ENCODE data around the gene ABCC4. TPM values are rescaled to one million over a fixed set of nuclear protein-coding genes. Genes with fewer than 3 reads are reported as not detected.

The ABCC4 gene
- total and polyA plus RNA-seq, 2 experiments from 2014 or later = 9.8 to 23.3 TPM

GRCh38 chr13:95298971-95299621 is 2.2 kb downstream of the ABCC4 start:
- H3K4me3 ChIP-seq = no peak overlapping the region
- peaks cover 22% of the 10 kb centered on the region for H3K4me1 ChIP-seq (ENCODE audit: insufficient read depth)
- peak overlapping the region; percentile 85 for H3K27ac ChIP-seq
- no peaks in the 10 kb centered on the region for H4K20me1 ChIP-seq (ENCODE audit: insufficient read depth, poor library complexity, severe bottlenecking)
- H3K27me3 ChIP-seq = no peaks in the 10 kb centered on the region
- no peaks in the 10 kb centered on the region for H3K36me3 ChIP-seq (replicated peaks; ENCODE audit: insufficient read depth, low read depth)
- WGBS (ENCODE audit: low lambda C conversion rate, missing lambda C conversion rate) = 84% methylated on average over 11 of the region's 11 CpGs
- peaks cover 55% of the 10 kb centered on the region for H3K79me2 ChIP-seq
- no peaks in the 10 kb centered on the region for H3K9me2 ChIP-seq (replicated peaks; ENCODE audit: insufficient read depth)
- DNase-seq (ENCODE audit: low spot score) = no peak
- no peak overlapping the region for H2AFZ ChIP-seq
- H3K4me2 ChIP-seq = peak overlapping the region; percentile 99
- TF ChIP-seq EZH2phosphoT487 (IDR thresholded peaks at IDR 0.05; ENCODE audit: low read depth, severe bottlenecking, unreplicated experiment) (no peak), CTCF (IDR thresholded peaks at IDR 0.05; ENCODE audit: poor library complexity) (no peak), EZH2 (IDR thresholded peaks at IDR 0.05; ENCODE audit: borderline replicate concordance) (no peak)
- H3K9me3 ChIP-seq (ENCODE audit: low read depth) = no peaks in the 10 kb centered on the region

- Histone ChIP-seq H3K79me2 (peaks cover 59% of the 10 kb centered on the region), H3K4me1 (ENCODE audit: insufficient read depth) (peaks cover 20% of the 10 kb centered on the region), H3K27me3 (no peaks in the 10 kb centered on the region), H3K9me2 (replicated peaks; ENCODE audit: insufficient read depth) (no peaks in the 10 kb centered on the region), H3K4me2 (peak overlapping the region; percentile 99), H3K9me3 (ENCODE audit: low read depth) (no peaks in the 10 kb centered on the region), H3K27ac (peak overlapping the region; percentile 85), H3K4me3 (no peak overlapping the region), H3K36me3 (replicated peaks; ENCODE audit: insufficient read depth, low read depth) (no peaks in the 10 kb centered on the region), H4K20me1 (ENCODE audit: insufficient read depth, poor library complexity, severe bottlenecking) (no peaks in the 10 kb centered on the region), H2AFZ (no peak overlapping the region)
- DNase-seq (ENCODE audit: low spot score) = no peak
- TF ChIP-seq CTCF (IDR thresholded peaks at IDR 0.05; ENCODE audit: poor library complexity) (no peak), EZH2 (IDR thresholded peaks at IDR 0.05; ENCODE audit: borderline replicate concordance) (no peak), EZH2phosphoT487 (IDR thresholded peaks at IDR 0.05; ENCODE audit: low read depth, severe bottlenecking, unreplicated experiment) (no peak)
- WGBS (ENCODE audit: low lambda C conversion rate, missing lambda C conversion rate) = 88% methylated on average over 8 of the region's 8 CpGs
Observed at GRCh38 chr13:95298169-95298965, 2.9 kb downstream of the ABCC4 start.

- Histone ChIP-seq H3K27me3 (no peaks in the 10 kb centered on the region), H3K4me3 (no peak overlapping the region), H3K4me2 (no peak overlapping the region), H4K20me1 (ENCODE audit: insufficient read depth, poor library complexity, severe bottlenecking) (no peaks in the 10 kb centered on the region), H3K9me2 (replicated peaks; ENCODE audit: insufficient read depth) (no peaks in the 10 kb centered on the region), H3K9me3 (ENCODE audit: low read depth) (no peaks in the 10 kb centered on the region), H3K27ac (peak overlapping the region; percentile 85), H2AFZ (no peak overlapping the region), H3K4me1 (ENCODE audit: insufficient read depth) (peaks cover 20% of the 10 kb centered on the region), H3K36me3 (replicated peaks; ENCODE audit: insufficient read depth, low read depth) (no peaks in the 10 kb centered on the region), H3K79me2 (peaks cover 64% of the 10 kb centered on the region)
- DNase-seq (ENCODE audit: low spot score) = peak; percentile 46
- WGBS (ENCODE audit: low lambda C conversion rate, missing lambda C conversion rate) = 44% methylated on average over 4 of the region's 4 CpGs
- peak; percentile 46 for TF ChIP-seq CTCF (IDR thresholded peaks at IDR 0.05; ENCODE audit: poor library complexity)
- no peak for TF ChIP-seq EZH2 (IDR thresholded peaks at IDR 0.05; ENCODE audit: borderline replicate concordance)
Observed at GRCh38 chr13:95296326-95296925, 4.8 kb downstream of the ABCC4 start.

Data from hepatocyte (in vitro differentiated cells).